ENCODE results near the gene FSD2.

- TF ChIP-seq CTCF (conservative IDR thresholded peaks at IDR 0.05): no peak
- TF ChIP-seq EZH2 (IDR thresholded peaks at IDR 0.05; ENCODE audit: low read depth): no peak
Measured at GRCh38 chr15:82710208-82710555, 95.7 kb downstream of the FSD2 start.
